ENCODE data around the gene OASL.

DNA sequence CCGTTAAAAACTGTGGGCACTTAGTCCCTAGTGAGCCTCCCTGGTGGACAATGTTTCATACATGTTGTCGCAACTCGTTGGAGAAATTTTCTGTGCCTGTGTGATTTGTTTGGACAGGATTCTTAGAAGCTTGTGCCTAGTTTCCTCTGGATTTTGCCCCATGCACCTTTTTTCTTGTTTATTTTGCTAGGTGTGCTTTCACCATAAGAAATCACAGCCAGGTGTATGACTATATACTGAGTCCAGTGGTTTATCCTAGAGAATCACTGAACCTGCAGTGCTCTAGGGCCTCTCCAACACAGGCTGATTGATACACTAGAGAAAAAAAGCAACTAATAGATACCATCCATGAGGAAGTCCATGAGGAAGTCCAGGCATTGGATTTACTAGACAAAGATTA is 33.1 kb upstream of the OASL start:
- TF ChIP-seq, protein P1, sequence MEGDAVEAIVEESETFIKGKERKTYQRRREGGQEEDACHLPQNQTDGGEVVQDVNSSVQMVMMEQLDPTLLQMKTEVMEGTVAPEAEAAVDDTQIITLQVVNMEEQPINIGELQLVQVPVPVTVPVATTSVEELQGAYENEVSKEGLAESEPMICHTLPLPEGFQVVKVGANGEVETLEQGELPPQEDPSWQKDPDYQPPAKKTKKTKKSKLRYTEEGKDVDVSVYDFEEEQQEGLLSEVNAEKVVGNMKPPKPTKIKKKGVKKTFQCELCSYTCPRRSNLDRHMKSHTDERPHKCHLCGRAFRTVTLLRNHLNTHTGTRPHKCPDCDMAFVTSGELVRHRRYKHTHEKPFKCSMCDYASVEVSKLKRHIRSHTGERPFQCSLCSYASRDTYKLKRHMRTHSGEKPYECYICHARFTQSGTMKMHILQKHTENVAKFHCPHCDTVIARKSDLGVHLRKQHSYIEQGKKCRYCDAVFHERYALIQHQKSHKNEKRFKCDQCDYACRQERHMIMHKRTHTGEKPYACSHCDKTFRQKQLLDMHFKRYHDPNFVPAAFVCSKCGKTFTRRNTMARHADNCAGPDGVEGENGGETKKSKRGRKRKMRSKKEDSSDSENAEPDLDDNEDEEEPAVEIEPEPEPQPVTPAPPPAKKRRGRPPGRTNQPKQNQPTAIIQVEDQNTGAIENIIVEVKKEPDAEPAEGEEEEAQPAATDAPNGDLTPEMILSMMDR (IDR thresholded peaks at IDR 0.05) = no peak
- TF ChIP-seq ZFX (IDR thresholded peaks at IDR 0.05; ENCODE audit: borderline replicate concordance) = no peak

Data from 22Rv1 (cell line).